Measurements from ENCODE around the gene RPS26. TPM values are rescaled to one million over a fixed set of nuclear protein-coding genes. Genes with fewer than 3 reads are reported as not detected.

The RPS26 gene
- total and polyA plus RNA-seq, 2 of the 13 experiments (the other 11 are each of a cell fraction or from before 2014, with no cell fraction given): 150 to 421 TPM

GRCh38 chr12:56041552-56042429, at the start of gene RPS26 (continued):
- peak; percentile 70; the same call in 1 of the 2 replicates for TF ChIP-seq ZNF878 (CRISPR knock-in tag; IDR thresholded peaks at IDR 0.05)
- peak; percentile 85 for TF ChIP-seq KDM2A (CRISPR knock-in tag; IDR thresholded peaks at IDR 0.05; ENCODE audit: borderline replicate concordance, low read depth)
- 0 out of 2 replicates have a peak, but pooled peaks have one; percentile 67 for TF ChIP-seq POLR2AphosphoS2 (IDR thresholded peaks at IDR 0.05; ENCODE audit: low read depth, low read length)
- peak; percentile 98 for TF ChIP-seq SNAI1 (CRISPR knock-in tag; IDR thresholded peaks at IDR 0.05; ENCODE audit: borderline replicate concordance)
- 0 out of 2 replicates have a peak, but pooled peaks have one; percentile 67 for TF ChIP-seq ZBTB10 (CRISPR knock-in tag; IDR thresholded peaks at IDR 0.05; ENCODE audit: borderline replicate concordance)
- peak; percentile 52 for TF ChIP-seq DBP (CRISPR knock-in tag; IDR thresholded peaks at IDR 0.05; ENCODE audit: not compliant biosample characterization)
- peak; percentile 11; the same call in 1 of the 2 replicates for TF ChIP-seq ZNF652 (CRISPR knock-in tag; IDR thresholded peaks at IDR 0.05; ENCODE audit: borderline replicate concordance, low read depth)
- 0 out of 2 replicates have a peak, but pooled peaks have one; percentile 55 for TF ChIP-seq CREBL2 (CRISPR knock-in tag; IDR thresholded peaks at IDR 0.05; ENCODE audit: borderline replicate concordance)
- peak; percentile 69 for TF ChIP-seq ZBTB40 (IDR thresholded peaks at IDR 0.05)
- TF ChIP-seq ZBTB40 (CRISPR knock-in tag; IDR thresholded peaks at IDR 0.05): peak; percentile 79; the same call in 1 of the 2 replicates
- no peak; a peak in 2 of 4 replicates for TF ChIP-seq ATF4 (CRISPR knock-in tag; IDR thresholded peaks at IDR 0.05)
- TF ChIP-seq YEATS2 (CRISPR knock-in tag; IDR thresholded peaks at IDR 0.05; ENCODE audit: borderline replicate concordance): peak; percentile 98
- TF ChIP-seq ZBTB21 (CRISPR knock-in tag; IDR thresholded peaks at IDR 0.05): peak; percentile 50
